Gastroesophageal sphincter (tissue), 4 donors: ENCODE measurements around the gene ZPBP. TPM values are rescaled to one million over a fixed set of nuclear protein-coding genes. Genes with fewer than 3 reads are reported as not detected.

Source experiments
- ATAC-seq: fragments of 150-250 bp; one replicate; pipeline ENCODE4 v1.9.1; 2016; ENCODE audit warnings: mild to moderate bottlenecking, moderate library complexity
- H3K27ac ChIP-seq, 4 donors: fragments of 200-600 bp; sonication (generic) in 3 of 4; 1 replicate in 3 of 4; 2 replicates in 1 of 4; pipeline ENCODE4 v1.5.1; 2016 to 2019
- H3K27me3 ChIP-seq: fragments of 200-600 bp; sonication (generic); one replicate; pipeline ENCODE4 v1.5.1; 2019
- H3K36me3 ChIP-seq, 2 donors: fragments of 200-600 bp; sonication (generic); one replicate each; pipeline ENCODE4 v1.5.1; 2019; ENCODE audit warnings: control low read depth in 1 of 2
- H3K4me1 ChIP-seq, 3 donors: fragments of 200-600 bp; sonication (generic); 1 replicate in 2 of 3; 2 replicates in 1 of 3; pipeline ENCODE4 v1.5.1; 2016 to 2019; ENCODE audit warnings: control low read depth in 2 of 3
- H3K4me3 ChIP-seq, 2 donors: fragments of 200-600 bp; sonication (generic); one replicate each; pipeline ENCODE4 v1.5.1; 2019; ENCODE audit warnings: mild to moderate bottlenecking in 1 of 2, moderate library complexity in 1 of 2
- H3K9me3 ChIP-seq, 3 donors: fragments of 200-600 bp; sonication (generic); one replicate each; pipeline ENCODE4 v1.5.1; 2017 to 2019; ENCODE audit warnings: control low read depth in 2 of 3
- CTCF ChIP-seq, 4 experiments: fragments of 200-600 bp in 2 of 4; fragments of 450-650 bp in 2 of 4; sonication (generic) in 1 of 4; IDR thresholded peaks; one replicate each; pipeline ENCODE4 v1.5.1; 2017 to 2019; ENCODE audit warnings: antibody characterized with exemption in 4 of 4, mild to moderate bottlenecking in 2 of 4, moderate library complexity in 2 of 4
- EP300 ChIP-seq: sonication (generic); formaldehyde crosslinking; IDR thresholded peaks from one replicate; pipeline ENCODE4 v1.6.1; 2017; ENCODE audit warnings: antibody characterized with exemption, mild to moderate bottlenecking
- POLR2A ChIP-seq, 2 donors: fragments of 450-650 bp; IDR thresholded peaks; one replicate each; pipeline ENCODE4 v1.6.1; 2017; ENCODE audit warnings: antibody characterized with exemption in 2 of 2, mild to moderate bottlenecking in 2 of 2, moderate library complexity in 1 of 2
- POLR2AphosphoS5 ChIP-seq: sonication (generic); formaldehyde crosslinking; IDR thresholded peaks from one replicate; pipeline ENCODE4 v1.6.1; 2017; ENCODE audit warnings: antibody characterized with exemption
- WGBS, 2 donors: methylation state at CpG; one replicate each; pipeline ENCODE4 v1.1.5; 2018; ENCODE audit warnings: low coverage in 1 of 2; 5-methylcytosine and 5-hydroxymethylcytosine counted together
- total RNA-seq, 4 donors: library from RNA; depleted of rRNA; stranded (reverse); fragments of >200 nt; gene quantifications; one replicate each; pipeline ENCODE4 v1.1.0, GENCODE V29; 2016

ZPBP gene
- total RNA-seq, 4 donors from 2014 or later: not detected

GRCh38 chr7:49911909-49912308 lies 181.1 kb downstream of the ZPBP start:
- H3K27ac ChIP-seq: no peak overlapping the region
- no peaks in the 10 kb centered on the region for H3K36me3 ChIP-seq

GRCh38 chr7:49894543-49894942 lies 198.5 kb downstream of the ZPBP start:
- Histone ChIP-seq H3K27ac (no peak overlapping the region), H3K36me3 (no peaks in the 10 kb centered on the region), H3K4me3 (no peak overlapping the region), H3K9me3 (peaks cover 0 to 5% (median 0%) of the 10 kb centered on the region in 3 donors), H3K4me1 (no peaks in the 10 kb centered on the region), H3K27me3 (no peaks in the 10 kb centered on the region)
- TF ChIP-seq CTCF (IDR thresholded peaks at IDR 0.05) (no peak), EP300 (no peak), POLR2AphosphoS5 (no peak), POLR2A (IDR thresholded peaks at IDR 0.05) (no peak)
- WGBS, 2 donors: 68 to 83% methylated on average over 2 to 3 of the region's 4 CpGs
- ATAC-seq: no peak

More at GRCh38 chr7:49911909-49912308, 181.1 kb downstream of the ZPBP start:
- Histone ChIP-seq H3K9me3 (no peaks in the 10 kb centered on the region), H3K4me1 (no peaks in the 10 kb centered on the region), H3K27me3 (no peaks in the 10 kb centered on the region), H3K4me3 (no peak overlapping the region)
- ATAC-seq: no peak
- TF ChIP-seq POLR2A (IDR thresholded peaks at IDR 0.05): no peak
- TF ChIP-seq POLR2AphosphoS5: no peak
- no peak for TF ChIP-seq EP300
- TF ChIP-seq CTCF (IDR thresholded peaks at IDR 0.05): no peak
- WGBS, 2 donors: 66 to 82% methylated on average over 8 of the region's 8 CpGs

GRCh38 chr7:49893131-49893530 lies 199.9 kb downstream of the ZPBP start:
- Histone ChIP-seq H3K36me3 (no peaks in the 10 kb centered on the region), H3K27me3 (no peaks in the 10 kb centered on the region), H3K4me3 (no peak overlapping the region), H3K27ac (no peak overlapping the region), H3K9me3 (peaks cover 0 to 5% (median 0%) of the 10 kb centered on the region in 3 donors), H3K4me1 (no peaks in the 10 kb centered on the region)
- TF ChIP-seq POLR2A (IDR thresholded peaks at IDR 0.05) (no peak), EP300 (no peak), CTCF (IDR thresholded peaks at IDR 0.05) (no peak), POLR2AphosphoS5 (no peak)
- 40 to 49% methylated on average over 4 of the region's 4 CpGs for WGBS, 2 donors
- ATAC-seq: no peak

GRCh38 chr7:49892481-49892880 lies 200.6 kb downstream of the ZPBP start:
- peaks cover 0 to 5% (median 0%) of the 10 kb centered on the region in 3 donors for H3K9me3 ChIP-seq
- WGBS, 2 donors: 31 to 91% methylated on average over 2 of the region's 2 CpGs
- no peak overlapping the region for H3K4me3 ChIP-seq
- H3K27me3 ChIP-seq: no peaks in the 10 kb centered on the region
- H3K36me3 ChIP-seq: no peaks in the 10 kb centered on the region
- H3K4me1 ChIP-seq: no peaks in the 10 kb centered on the region
- TF ChIP-seq CTCF (IDR thresholded peaks at IDR 0.05) (no peak), POLR2A (IDR thresholded peaks at IDR 0.05) (no peak), EP300 (no peak), POLR2AphosphoS5 (no peak)
- ATAC-seq: no peak
- no peak overlapping the region for H3K27ac ChIP-seq

Other genes starting within 250 kb of the ZPBP start
- 10 to 100 TPM in 1 of 4 donors, 1 to 10 TPM in 3; 2.5 to 14.1 (median 5.9) TPM for gene IKZF1, start 211.5 kb upstream of the ZPBP start, total RNA-seq